Fibroblast of villous mesenchyme (primary cell): ENCODE results near the gene EIF5AL1. TPM values are rescaled to one million over a fixed set of nuclear protein-coding genes. Genes with fewer than 3 reads are reported as not detected.

ENCODE experiments used
- DNase-seq: peaks from one replicate; pipeline ENCODE4 v3.0.0-alpha.2; 2010; ENCODE audit warnings: low read depth
- H3K4me3 ChIP-seq: 2 replicates; pipeline ENCODE4 v1.5.1; 2011; ENCODE audit warnings: low read depth, mild to moderate bottlenecking, low read length
- CTCF ChIP-seq: IDR thresholded peaks from 2 replicates; pipeline ENCODE4 v1.5.1; 2012; ENCODE audit warnings: low read depth, mild to moderate bottlenecking, low read length; ENCODE audit not compliant: insufficient read depth
- total RNA-seq: library from RNA; depleted of rRNA; stranded (reverse); fragments of >200 nt; gene quantifications from 2 replicates; pipeline ENCODE4 v1.2.3, GENCODE V29; 2012

The EIF5AL1 gene
- total RNA-seq, 1 donor: 0.86 TPM

DNA sequence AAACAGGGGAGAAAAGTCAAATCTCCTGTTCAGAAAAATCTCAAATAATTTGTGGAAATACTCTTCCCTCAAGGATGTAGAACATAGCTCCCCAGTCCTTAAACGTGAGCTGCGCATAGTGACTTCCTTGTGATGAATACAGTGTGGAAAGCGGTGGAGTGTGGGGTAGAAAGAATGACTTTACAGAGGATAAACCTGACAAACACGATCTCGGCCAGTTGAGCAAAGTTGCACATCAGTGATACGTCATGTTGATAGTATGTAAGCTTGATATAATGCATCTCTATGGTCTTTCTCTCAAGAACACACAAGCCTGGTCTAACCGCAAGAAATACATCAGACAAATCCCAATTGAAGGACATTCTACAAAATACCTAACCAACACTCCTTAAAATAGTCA is 34.9 kb upstream of the EIF5AL1 start:
- DNase-seq: no peak
- no peak overlapping the region for H3K4me3 ChIP-seq
- no peak for TF ChIP-seq CTCF

- DNase-seq: no peak
Observed at GRCh38 chr10:79479283-79479909, 32.9 kb upstream of the EIF5AL1 start.

DNA sequence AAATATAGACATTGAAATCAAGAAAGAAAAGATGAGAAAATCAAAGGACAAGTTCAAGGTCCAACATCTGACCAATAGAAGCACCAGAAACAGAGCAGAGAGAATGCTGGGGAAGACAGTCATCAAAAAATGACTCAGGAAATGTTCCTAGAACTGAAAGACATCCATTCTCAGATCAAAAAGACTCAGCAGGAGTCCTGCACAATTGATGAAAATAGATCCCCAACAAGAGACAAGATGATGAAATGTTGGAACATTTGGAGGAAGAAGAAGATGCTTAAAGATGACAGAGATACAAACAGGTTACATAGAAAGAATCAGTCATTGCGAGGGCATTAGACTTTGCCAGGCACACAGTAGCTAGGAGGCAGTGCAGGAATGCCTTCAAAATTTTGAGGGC is 30.0 kb upstream of the EIF5AL1 start:
- DNase-seq: no peak
- no peak for TF ChIP-seq CTCF
- H3K4me3 ChIP-seq: no peak overlapping the region

More at GRCh38 chr10:79479283-79479909, 32.9 kb upstream of the EIF5AL1 start:
- no peak overlapping the region for H3K4me3 ChIP-seq
- TF ChIP-seq CTCF: no peak

GRCh38 chr10:79482741-79483140 is 29.6 kb upstream of the EIF5AL1 start:
- TF ChIP-seq CTCF: no peak
- no peak overlapping the region for H3K4me3 ChIP-seq
- DNase-seq: no peak

DNA sequence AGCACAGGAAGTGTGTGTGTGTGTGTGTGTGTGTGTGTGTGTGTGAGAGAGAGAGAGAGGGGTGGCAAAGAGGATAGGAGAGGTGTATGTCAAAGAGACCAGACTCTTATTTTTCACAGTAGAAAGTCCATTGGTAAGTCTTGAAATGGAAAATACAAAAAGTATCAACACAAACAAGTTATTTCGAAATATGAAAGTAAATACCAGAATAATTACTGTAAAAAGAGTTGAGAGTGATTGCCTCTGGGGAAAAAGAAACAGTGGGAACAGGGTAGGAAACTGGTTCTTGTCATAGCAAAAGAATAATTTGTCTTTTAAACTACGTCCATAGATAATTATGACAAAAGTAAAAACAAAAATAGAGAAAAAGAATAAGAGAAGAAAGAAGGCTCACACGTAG is 29.0 kb upstream of the EIF5AL1 start:
- peak; percentile 78 for DNase-seq
- H3K4me3 ChIP-seq: no peak overlapping the region
- TF ChIP-seq CTCF: no peak

GRCh38 chr10:79483948-79484347 is 28.4 kb upstream of the EIF5AL1 start:
- TF ChIP-seq CTCF: no peak
- no peak overlapping the region for H3K4me3 ChIP-seq
- DNase-seq: peak; percentile 94

DNA sequence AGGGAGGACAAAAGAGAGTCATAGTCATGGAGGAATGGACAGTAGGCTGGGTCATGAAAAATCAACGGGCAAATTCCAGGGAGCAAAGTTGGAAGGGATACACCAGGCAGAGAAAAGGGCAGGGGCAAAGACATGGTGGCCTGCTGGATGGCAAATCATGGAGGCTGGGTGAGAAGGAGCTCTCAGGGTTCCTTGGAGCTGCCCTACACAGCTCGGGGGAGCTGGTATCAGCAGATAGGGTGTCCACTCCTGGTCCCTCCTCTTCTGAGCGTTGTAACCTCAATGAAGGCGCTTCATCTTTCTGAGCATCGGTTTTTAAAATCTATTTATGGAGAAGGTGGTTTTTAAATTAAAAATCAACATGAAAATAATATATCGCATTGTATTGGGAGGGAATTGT is 27.9 kb upstream of the EIF5AL1 start:
- no peak for DNase-seq
- no peak overlapping the region for H3K4me3 ChIP-seq
- TF ChIP-seq CTCF: no peak
